K562 (cell line): Measurements from ENCODE around the gene ZNF627. TPM values are rescaled to one million over a fixed set of nuclear protein-coding genes. Genes with fewer than 3 reads are reported as not detected.
A peak's percentile ranks its signal among the peaks of the same experiment; 100 is the strongest.

Experiments
- ATF4 ChIP-seq: fragments of 450-650 bp; formaldehyde crosslinking; IDR thresholded peaks from 2 replicates; pipeline ENCODE4 v1.4.0; 2022; ENCODE audit warnings: mild to moderate bottlenecking, moderate library complexity
- C11orf30 ChIP-seq: fragments of 450-650 bp; IDR thresholded peaks from 2 replicates; pipeline ENCODE4 v1.6.1; 2016; ENCODE audit warnings: low read depth, mild to moderate bottlenecking
- CBX5 ChIP-seq: IDR thresholded peaks from 2 replicates; pipeline ENCODE4 v1.6.1; 2014; ENCODE audit warnings: low read depth, borderline replicate concordance
- CBX8 ChIP-seq: fragments of 200-600 bp; sonication (generic); IDR thresholded peaks from 2 replicates; pipeline ENCODE4 v1.6.1; 2012; ENCODE audit warnings: borderline replicate concordance, mixed run types, low read depth, mild to moderate bottlenecking, moderate library complexity, mixed read lengths, low read length, control low read depth, inconsistent platforms; ENCODE audit not compliant: poor library complexity, severe bottlenecking; ENCODE audit errors: extremely low read depth
- CREB1 ChIP-seq, 2 experiments: sonication (generic) in 1 of 2; formaldehyde crosslinking in 1 of 2; IDR thresholded peaks; 2 replicates each; pipeline versions ENCODE4 v1.6.1 to v1.8.0; 2012 to 2022; ENCODE audit warnings: inconsistent platforms in 1 of 2, mild to moderate bottlenecking in 1 of 2, missing genetic modification reagents in 1 of 2, moderate library complexity in 1 of 2
- DACH1 ChIP-seq: fragments of 450-650 bp; IDR thresholded peaks from 2 replicates; pipeline ENCODE4 v1.6.1; 2018; ENCODE audit not compliant: partially characterized antibody
- DEAF1 ChIP-seq: fragments of 450-650 bp; formaldehyde crosslinking; IDR thresholded peaks from 2 replicates; pipeline ENCODE4 v1.4.0; 2020; ENCODE audit warnings: mild to moderate bottlenecking, moderate library complexity
- FOS ChIP-seq: IDR thresholded peaks from 3 replicates; pipeline ENCODE4 v1.6.1; 2011; ENCODE audit not compliant: insufficient read length; ENCODE audit errors: extremely low read depth
- MEF2A ChIP-seq: IDR thresholded peaks from 2 replicates; pipeline ENCODE4 v1.6.1; 2011; ENCODE audit warnings: low read depth, mild to moderate bottlenecking, low read length, moderate library complexity; ENCODE audit not compliant: control insufficient read depth
- MTA1 ChIP-seq: fragments of 450-650 bp; IDR thresholded peaks from 2 replicates; pipeline ENCODE4 v1.6.1; 2017; ENCODE audit warnings: borderline replicate concordance
- NCOA6 ChIP-seq: fragments of 450-650 bp; IDR thresholded peaks from 2 replicates; pipeline ENCODE4 v1.6.1; 2017; ENCODE audit warnings: mild to moderate bottlenecking
- NFYB ChIP-seq: IDR thresholded peaks from 2 replicates; pipeline ENCODE4 v1.6.1; 2011; ENCODE audit warnings: mild to moderate bottlenecking, moderate library complexity; ENCODE audit not compliant: insufficient read length; ENCODE audit errors: extremely low read depth
- POLR2A ChIP-seq: fragments of 450-650 bp; conservative IDR thresholded peaks from 2 replicates; pipeline ENCODE4 v1.6.1; 2016
- RAD21 ChIP-seq, 2 experiments: fragments of 250-450 bp in 1 of 2; fragments of 450-650 bp in 1 of 2; sonication (Bioruptor Pico) in 1 of 2; formaldehyde crosslinking in 1 of 2; IDR thresholded peaks in 1 of 2; conservative IDR thresholded peaks in 1 of 2; 2 replicates each; pipeline versions ENCODE4 v1.4.0 to v1.8.0; 2020 to 2022; ENCODE audit warnings: mild to moderate bottlenecking in 2 of 2, moderate library complexity in 1 of 2
- TCF15 ChIP-seq: fragments of 250-450 bp; sonication (Bioruptor Pico); IDR thresholded peaks from 2 replicates; pipeline ENCODE4 v1.8.0; 2022; ENCODE audit warnings: moderate library complexity, mild to moderate bottlenecking, inconsistent platforms
- TEAD1 ChIP-seq, 2 experiments: fragments of 450-650 bp in 1 of 2; sonication (generic) in 1 of 2; formaldehyde crosslinking; IDR thresholded peaks; 2 replicates each; pipeline versions ENCODE4 v1.4.0 to v1.8.0; 2020 to 2022; ENCODE audit warnings: mild to moderate bottlenecking in 2 of 2, missing genetic modification reagents in 1 of 2
- XRCC5 ChIP-seq: fragments of 200-400 bp; formaldehyde crosslinking; IDR thresholded peaks from 2 replicates; pipeline ENCODE4 v1.6.1; 2017; ENCODE audit warnings: low read depth, mild to moderate bottlenecking, low read length
- ZBTB17 ChIP-seq: fragments of 450-650 bp; formaldehyde crosslinking; IDR thresholded peaks from 2 replicates; pipeline ENCODE4 v1.4.0; 2020; ENCODE audit warnings: mild to moderate bottlenecking
- ZFP36 ChIP-seq: fragments of 150-350 bp; IDR thresholded peaks from 2 replicates; pipeline ENCODE4 v1.6.1; 2018; ENCODE audit warnings: low read length, low read depth; ENCODE audit not compliant: partially characterized antibody
- ZNF239 ChIP-seq: fragments of 250-450 bp; sonication (Bioruptor Pico); IDR thresholded peaks from 2 replicates; pipeline ENCODE4 v1.4.0; 2020; ENCODE audit warnings: mild to moderate bottlenecking
- ZNF324 ChIP-seq: fragments of 250-450 bp; sonication (Bioruptor Pico); IDR thresholded peaks from 2 replicates; pipeline ENCODE4 v1.4.0; 2020; ENCODE audit warnings: mild to moderate bottlenecking
- ZNF696 ChIP-seq: fragments of 250-450 bp; sonication (Bioruptor Pico); conservative IDR thresholded peaks from 2 replicates; pipeline ENCODE4 v1.4.0; 2020; ENCODE audit warnings: mild to moderate bottlenecking, moderate library complexity
- polyA plus RNA-seq, 8 experiments: library from polyadenylated mRNA; depleted of rRNA in 4 of 8; stranded (reverse) in 5 of 8; unstranded in 3 of 8; fragments of >200 nt; fragmentation: Nextera tagmentation in 2 of 8; fragmentation: Illumina TruSeq in 1 of 8; extraction: Ambion mirVana in 2 of 8; extraction: Trizol in 1 of 8; gene quantifications; 2 replicates each; pipeline versions ENCODE4 v1.2.1 to v1.2.3, GENCODE V29; 2011 to 2014; ENCODE audit warnings: inconsistent platforms in 1 of 8, missing spikeins in 1 of 8
- total RNA-seq, 7 experiments: library from RNA; depleted of rRNA in 6 of 7; stranded (reverse); fragments of >200 nt in 6 of 7; fragmentation: Illumina TruSeq in 2 of 7; extraction: Trizol in 2 of 7; gene quantifications; 2 replicates each; pipeline versions ENCODE4 v1.2.1 to v1.2.3, GENCODE V29; 2011 to 2021; ENCODE audit warnings: low replicate concordance in 1 of 7
- TF ChIP-seq, protein P1 (sequence below): fragments of 450-650 bp; IDR thresholded peaks from 2 replicates; pipeline ENCODE4 v1.6.1; 2017; ENCODE audit warnings: mild to moderate bottlenecking, moderate library complexity

Gene ZNF627
- total and polyA plus RNA-seq, 9 of the 15 experiments (the other 6 are each of a cell fraction or from before 2014, with no cell fraction given) = 6.4 to 19.9 (median 10.6) TPM

- TF ChIP-seq MEF2A = no peak
- TF ChIP-seq CREB1 (IDR thresholded peaks at IDR 0.05) = no peak
- TF ChIP-seq CREB1 (CRISPR knock-in tag; IDR thresholded peaks at IDR 0.05) = peak; percentile 25; the same call in 1 of the 2 replicates
- TF ChIP-seq ZBTB17 = no peak
- no peak for TF ChIP-seq POLR2A
- TF ChIP-seq ZFP36 = no peak
- TF ChIP-seq, protein P1, sequence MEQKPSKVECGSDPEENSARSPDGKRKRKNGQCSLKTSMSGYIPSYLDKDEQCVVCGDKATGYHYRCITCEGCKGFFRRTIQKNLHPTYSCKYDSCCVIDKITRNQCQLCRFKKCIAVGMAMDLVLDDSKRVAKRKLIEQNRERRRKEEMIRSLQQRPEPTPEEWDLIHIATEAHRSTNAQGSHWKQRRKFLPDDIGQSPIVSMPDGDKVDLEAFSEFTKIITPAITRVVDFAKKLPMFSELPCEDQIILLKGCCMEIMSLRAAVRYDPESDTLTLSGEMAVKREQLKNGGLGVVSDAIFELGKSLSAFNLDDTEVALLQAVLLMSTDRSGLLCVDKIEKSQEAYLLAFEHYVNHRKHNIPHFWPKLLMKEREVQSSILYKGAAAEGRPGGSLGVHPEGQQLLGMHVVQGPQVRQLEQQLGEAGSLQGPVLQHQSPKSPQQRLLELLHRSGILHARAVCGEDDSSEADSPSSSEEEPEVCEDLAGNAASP = no peak
- no peak for TF ChIP-seq DACH1
- no peak for TF ChIP-seq CBX8
- TF ChIP-seq XRCC5 = no peak
- TF ChIP-seq ZNF239 (CRISPR knock-in tag) = no peak
- TF ChIP-seq ZNF696 (CRISPR knock-in tag) = no peak
- peak; percentile 76 for TF ChIP-seq DEAF1 (CRISPR knock-in tag)
- TF ChIP-seq MTA1 = no peak
- TF ChIP-seq C11orf30 = no peak
- TF ChIP-seq ATF4 (CRISPR knock-in tag) = no peak
- TF ChIP-seq ZNF324 (CRISPR knock-in tag) = no peak
- no peak for TF ChIP-seq NCOA6
- TF ChIP-seq TEAD1 (CRISPR knock-in tag; IDR thresholded peaks at IDR 0.05) = no peak
- peak; percentile 92 to 98 for TF ChIP-seq RAD21 (CRISPR knock-in tag; conservative IDR thresholded peaks at IDR 0.05 in 1 of 2, IDR thresholded peaks at IDR 0.05 in 1 of 2)
- no peak for TF ChIP-seq FOS
- no peak for TF ChIP-seq NFYB
- no peak for TF ChIP-seq TCF15
- no peak for TF ChIP-seq CBX5
These were observed 9.8 kb upstream of the ZNF627 start (continued) for GRCh38 chr19:11587302-11587974.
